HepG2 (cell line): ENCODE measurements around the gene SLC7A10. TPM values are rescaled to one million over a fixed set of nuclear protein-coding genes. Genes with fewer than 3 reads are reported as not detected.

ENCODE experiments used
- ARID2 ChIP-seq: sonication (generic); formaldehyde crosslinking; IDR thresholded peaks from 2 replicates; pipeline ENCODE4 v1.8.1; 2022; ENCODE audit warnings: mild to moderate bottlenecking, missing genetic modification reagents, borderline replicate concordance
- CBFB ChIP-seq: sonication (generic); formaldehyde crosslinking; IDR thresholded peaks from 2 replicates; pipeline ENCODE4 v1.4.0; 2020; ENCODE audit warnings: missing genetic modification reagents
- CCAR2 ChIP-seq: fragments of 200-400 bp; formaldehyde crosslinking; optimal IDR thresholded peaks from 2 replicates; pipeline ENCODE3; 2018; ENCODE audit warnings: low read depth, mild to moderate bottlenecking, low read length, moderate library complexity
- HHEX ChIP-seq: IDR thresholded peaks from 2 replicates; pipeline ENCODE4 v1.6.1; 2016; ENCODE audit warnings: control low read depth
- MTF1 ChIP-seq: sonication (generic); formaldehyde crosslinking; IDR thresholded peaks from 2 replicates; pipeline ENCODE4 v1.5.0; 2020; ENCODE audit warnings: missing genetic modification reagents
- PRMT3 ChIP-seq: sonication (generic); formaldehyde crosslinking; IDR thresholded peaks from 2 replicates; pipeline ENCODE4 v1.8.1; 2022; ENCODE audit warnings: low read depth, mild to moderate bottlenecking, moderate library complexity, missing genetic modification reagents, borderline replicate concordance
- SP4 ChIP-seq: sonication (generic); formaldehyde crosslinking; IDR thresholded peaks from 2 replicates; pipeline ENCODE4 v1.8.1; 2023; ENCODE audit warnings: mild to moderate bottlenecking, missing genetic modification reagents
- TBX2 ChIP-seq: sonication (generic); formaldehyde crosslinking; IDR thresholded peaks from 2 replicates; pipeline ENCODE4 v1.5.0; 2020; ENCODE audit warnings: missing genetic modification reagents, mild to moderate bottlenecking, borderline replicate concordance
- TP53 ChIP-seq: sonication (generic); formaldehyde crosslinking; conservative IDR thresholded peaks from 2 replicates; pipeline ENCODE4 v1.4.0; 2020; ENCODE audit warnings: missing genetic modification reagents
- ZFP36 ChIP-seq: fragments of 150-350 bp; IDR thresholded peaks from 2 replicates; pipeline ENCODE4 v1.6.1; 2018; ENCODE audit warnings: borderline replicate concordance, low read length, low read depth; ENCODE audit not compliant: partially characterized antibody
- ZNF331 ChIP-seq: sonication (generic); formaldehyde crosslinking; IDR thresholded peaks from 2 replicates; pipeline ENCODE4 v1.4.0; 2020; ENCODE audit warnings: missing genetic modification reagents
- ZNF724P ChIP-seq: sonication (generic); formaldehyde crosslinking; IDR thresholded peaks from 2 replicates; pipeline ENCODE4 v1.8.0; 2022; ENCODE audit warnings: missing genetic modification reagents, borderline replicate concordance
- ZNF75D ChIP-seq: sonication (generic); formaldehyde crosslinking; IDR thresholded peaks from 2 replicates; pipeline ENCODE4 v1.8.1; 2023; ENCODE audit warnings: missing genetic modification reagents, mild to moderate bottlenecking, borderline replicate concordance
- polyA plus RNA-seq, 8 experiments: library from polyadenylated mRNA; depleted of rRNA in 3 of 8; stranded (reverse) in 7 of 8; unstranded in 1 of 8; fragments of >200 nt; fragmentation: Illumina TruSeq in 4 of 8; extraction: Trizol in 4 of 8; gene quantifications; 2 replicates each; pipeline versions ENCODE4 v1.2.1 to v1.2.3, GENCODE V29; 2011 to 2016; ENCODE audit warnings: low read depth in 4 of 8, missing spikeins in 1 of 8, mixed read lengths in 1 of 8; ENCODE audit not compliant: insufficient read depth in 1 of 8
- total RNA-seq, 5 experiments: library from RNA; depleted of rRNA; stranded (reverse); fragments of >200 nt; fragmentation: Illumina TruSeq; extraction: Trizol; gene quantifications; 2 replicates each; pipeline ENCODE4 v1.2.3, GENCODE V29; 2016; ENCODE audit warnings: low read depth in 1 of 5
- TF ChIP-seq, protein P1 (sequence below): sonication (generic); formaldehyde crosslinking; IDR thresholded peaks from 2 replicates; pipeline ENCODE4 v1.4.0; 2020; ENCODE audit warnings: missing genetic modification reagents, borderline replicate concordance
- TF ChIP-seq, protein P2 (sequence below): sonication (generic); formaldehyde crosslinking; IDR thresholded peaks from 2 replicates; pipeline ENCODE4 v1.5.0; 2020; ENCODE audit warnings: mild to moderate bottlenecking, missing genetic modification reagents
- TF ChIP-seq, protein P3 (sequence below): sonication (generic); formaldehyde crosslinking; IDR thresholded peaks from 2 replicates; pipeline ENCODE4 v1.4.0; 2020; ENCODE audit warnings: mild to moderate bottlenecking, missing genetic modification reagents
- TF ChIP-seq, protein P4 (sequence below): sonication (generic); formaldehyde crosslinking; IDR thresholded peaks from 2 replicates; pipeline ENCODE4 v1.4.0; 2020; ENCODE audit warnings: missing genetic modification reagents

The SLC7A10 gene
- total and polyA plus RNA-seq, 2 of the 13 experiments (the other 11 are each of a cell fraction or from before 2014, with no cell fraction given): 1.1 to 2.2 TPM

DNA sequence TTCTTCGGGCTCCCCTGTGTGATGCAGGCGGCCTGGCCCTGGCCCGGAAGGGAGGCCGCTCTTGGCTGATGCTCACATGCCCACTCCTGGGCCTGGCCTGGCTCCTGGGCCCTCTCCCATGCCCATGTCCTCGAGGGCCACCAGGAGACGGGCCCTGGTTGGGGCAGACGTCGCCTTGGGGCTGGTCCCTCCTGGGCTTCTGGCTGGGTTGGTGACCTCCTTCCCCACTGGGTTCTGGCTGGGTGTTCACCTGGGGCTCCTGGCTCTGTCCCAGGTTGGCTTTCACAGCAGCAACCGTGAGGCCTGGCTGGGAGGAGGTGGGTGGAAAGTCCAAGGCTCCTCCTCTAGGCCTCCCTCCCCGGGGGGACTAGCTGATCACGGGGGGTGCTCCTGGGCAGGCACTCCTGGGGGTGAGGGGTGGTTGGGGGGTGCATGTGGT, 15.5 kb upstream of the SLC7A10 start (continued):
- TF ChIP-seq TP53 (CRISPR knock-in tag): no peak
- no peak for TF ChIP-seq ZNF331 (CRISPR knock-in tag)
- TF ChIP-seq CCAR2: no peak
- TF ChIP-seq, protein P1, sequence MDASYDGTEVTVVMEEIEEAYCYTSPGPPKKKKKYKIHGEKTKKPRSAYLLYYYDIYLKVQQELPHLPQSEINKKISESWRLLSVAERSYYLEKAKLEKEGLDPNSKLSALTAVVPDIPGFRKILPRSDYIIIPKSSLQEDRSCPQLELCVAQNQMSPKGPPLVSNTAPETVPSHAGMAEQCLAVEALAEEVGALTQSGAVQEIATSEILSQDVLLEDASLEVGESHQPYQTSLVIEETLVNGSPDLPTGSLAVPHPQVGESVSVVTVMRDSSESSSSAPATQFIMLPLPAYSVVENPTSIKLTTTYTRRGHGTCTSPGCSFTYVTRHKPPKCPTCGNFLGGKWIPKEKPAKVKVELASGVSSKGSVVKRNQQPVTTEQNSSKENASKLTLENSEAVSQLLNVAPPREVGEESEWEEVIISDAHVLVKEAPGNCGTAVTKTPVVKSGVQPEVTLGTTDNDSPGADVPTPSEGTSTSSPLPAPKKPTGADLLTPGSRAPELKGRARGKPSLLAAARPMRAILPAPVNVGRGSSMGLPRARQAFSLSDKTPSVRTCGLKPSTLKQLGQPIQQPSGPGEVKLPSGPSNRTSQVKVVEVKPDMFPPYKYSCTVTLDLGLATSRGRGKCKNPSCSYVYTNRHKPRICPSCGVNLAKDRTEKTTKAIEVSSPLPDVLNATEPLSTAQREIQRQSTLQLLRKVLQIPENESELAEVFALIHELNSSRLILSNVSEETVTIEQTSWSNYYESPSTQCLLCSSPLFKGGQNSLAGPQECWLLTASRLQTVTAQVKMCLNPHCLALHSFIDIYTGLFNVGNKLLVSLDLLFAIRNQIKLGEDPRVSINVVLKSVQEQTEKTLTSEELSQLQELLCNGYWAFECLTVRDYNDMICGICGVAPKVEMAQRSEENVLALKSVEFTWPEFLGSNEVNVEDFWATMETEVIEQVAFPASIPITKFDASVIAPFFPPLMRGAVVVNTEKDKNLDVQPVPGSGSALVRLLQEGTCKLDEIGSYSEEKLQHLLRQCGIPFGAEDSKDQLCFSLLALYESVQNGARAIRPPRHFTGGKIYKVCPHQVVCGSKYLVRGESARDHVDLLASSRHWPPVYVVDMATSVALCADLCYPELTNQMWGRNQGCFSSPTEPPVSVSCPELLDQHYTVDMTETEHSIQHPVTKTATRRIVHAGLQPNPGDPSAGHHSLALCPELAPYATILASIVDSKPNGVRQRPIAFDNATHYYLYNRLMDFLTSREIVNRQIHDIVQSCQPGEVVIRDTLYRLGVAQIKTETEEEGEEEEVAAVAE (CRISPR knock-in tag): no peak
- no peak for TF ChIP-seq SP4 (CRISPR knock-in tag)
- no peak for TF ChIP-seq MTF1
- TF ChIP-seq, protein P2, sequence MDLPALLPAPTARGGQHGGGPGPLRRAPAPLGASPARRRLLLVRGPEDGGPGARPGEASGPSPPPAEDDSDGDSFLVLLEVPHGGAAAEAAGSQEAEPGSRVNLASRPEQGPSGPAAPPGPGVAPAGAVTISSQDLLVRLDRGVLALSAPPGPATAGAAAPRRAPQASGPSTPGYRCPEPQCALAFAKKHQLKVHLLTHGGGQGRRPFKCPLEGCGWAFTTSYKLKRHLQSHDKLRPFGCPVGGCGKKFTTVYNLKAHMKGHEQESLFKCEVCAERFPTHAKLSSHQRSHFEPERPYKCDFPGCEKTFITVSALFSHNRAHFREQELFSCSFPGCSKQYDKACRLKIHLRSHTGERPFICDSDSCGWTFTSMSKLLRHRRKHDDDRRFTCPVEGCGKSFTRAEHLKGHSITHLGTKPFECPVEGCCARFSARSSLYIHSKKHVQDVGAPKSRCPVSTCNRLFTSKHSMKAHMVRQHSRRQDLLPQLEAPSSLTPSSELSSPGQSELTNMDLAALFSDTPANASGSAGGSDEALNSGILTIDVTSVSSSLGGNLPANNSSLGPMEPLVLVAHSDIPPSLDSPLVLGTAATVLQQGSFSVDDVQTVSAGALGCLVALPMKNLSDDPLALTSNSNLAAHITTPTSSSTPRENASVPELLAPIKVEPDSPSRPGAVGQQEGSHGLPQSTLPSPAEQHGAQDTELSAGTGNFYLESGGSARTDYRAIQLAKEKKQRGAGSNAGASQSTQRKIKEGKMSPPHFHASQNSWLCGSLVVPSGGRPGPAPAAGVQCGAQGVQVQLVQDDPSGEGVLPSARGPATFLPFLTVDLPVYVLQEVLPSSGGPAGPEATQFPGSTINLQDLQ: no peak
- TF ChIP-seq HHEX (CRISPR knock-in tag): no peak
- TF ChIP-seq, protein P3, sequence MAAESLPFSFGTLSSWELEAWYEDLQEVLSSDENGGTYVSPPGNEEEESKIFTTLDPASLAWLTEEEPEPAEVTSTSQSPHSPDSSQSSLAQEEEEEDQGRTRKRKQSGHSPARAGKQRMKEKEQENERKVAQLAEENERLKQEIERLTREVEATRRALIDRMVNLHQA: no peak
- no peak for TF ChIP-seq CBFB (CRISPR knock-in tag)
- TF ChIP-seq ZNF75D (CRISPR knock-in tag): no peak
- TF ChIP-seq, protein P4, sequence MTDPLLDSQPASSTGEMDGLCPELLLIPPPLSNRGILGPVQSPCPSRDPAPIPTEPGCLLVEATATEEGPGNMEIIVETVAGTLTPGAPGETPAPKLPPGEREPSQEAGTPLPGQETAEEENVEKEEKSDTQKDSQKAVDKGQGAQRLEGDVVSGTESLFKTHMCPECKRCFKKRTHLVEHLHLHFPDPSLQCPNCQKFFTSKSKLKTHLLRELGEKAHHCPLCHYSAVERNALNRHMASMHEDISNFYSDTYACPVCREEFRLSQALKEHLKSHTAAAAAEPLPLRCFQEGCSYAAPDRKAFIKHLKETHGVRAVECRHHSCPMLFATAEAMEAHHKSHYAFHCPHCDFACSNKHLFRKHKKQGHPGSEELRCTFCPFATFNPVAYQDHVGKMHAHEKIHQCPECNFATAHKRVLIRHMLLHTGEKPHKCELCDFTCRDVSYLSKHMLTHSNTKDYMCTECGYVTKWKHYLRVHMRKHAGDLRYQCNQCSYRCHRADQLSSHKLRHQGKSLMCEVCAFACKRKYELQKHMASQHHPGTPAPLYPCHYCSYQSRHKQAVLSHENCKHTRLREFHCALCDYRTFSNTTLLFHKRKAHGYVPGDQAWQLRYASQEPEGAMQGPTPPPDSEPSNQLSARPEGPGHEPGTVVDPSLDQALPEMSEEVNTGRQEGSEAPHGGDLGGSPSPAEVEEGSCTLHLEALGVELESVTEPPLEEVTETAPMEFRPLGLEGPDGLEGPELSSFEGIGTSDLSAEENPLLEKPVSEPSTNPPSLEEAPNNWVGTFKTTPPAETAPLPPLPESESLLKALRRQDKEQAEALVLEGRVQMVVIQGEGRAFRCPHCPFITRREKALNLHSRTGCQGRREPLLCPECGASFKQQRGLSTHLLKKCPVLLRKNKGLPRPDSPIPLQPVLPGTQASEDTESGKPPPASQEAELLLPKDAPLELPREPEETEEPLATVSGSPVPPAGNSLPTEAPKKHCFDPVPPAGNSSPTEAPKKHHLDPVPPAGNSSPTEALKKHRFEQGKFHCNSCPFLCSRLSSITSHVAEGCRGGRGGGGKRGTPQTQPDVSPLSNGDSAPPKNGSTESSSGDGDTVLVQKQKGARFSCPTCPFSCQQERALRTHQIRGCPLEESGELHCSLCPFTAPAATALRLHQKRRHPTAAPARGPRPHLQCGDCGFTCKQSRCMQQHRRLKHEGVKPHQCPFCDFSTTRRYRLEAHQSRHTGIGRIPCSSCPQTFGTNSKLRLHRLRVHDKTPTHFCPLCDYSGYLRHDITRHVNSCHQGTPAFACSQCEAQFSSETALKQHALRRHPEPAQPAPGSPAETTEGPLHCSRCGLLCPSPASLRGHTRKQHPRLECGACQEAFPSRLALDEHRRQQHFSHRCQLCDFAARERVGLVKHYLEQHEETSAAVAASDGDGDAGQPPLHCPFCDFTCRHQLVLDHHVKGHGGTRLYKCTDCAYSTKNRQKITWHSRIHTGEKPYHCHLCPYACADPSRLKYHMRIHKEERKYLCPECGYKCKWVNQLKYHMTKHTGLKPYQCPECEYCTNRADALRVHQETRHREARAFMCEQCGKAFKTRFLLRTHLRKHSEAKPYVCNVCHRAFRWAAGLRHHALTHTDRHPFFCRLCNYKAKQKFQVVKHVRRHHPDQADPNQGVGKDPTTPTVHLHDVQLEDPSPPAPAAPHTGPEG (CRISPR knock-in tag): no peak
- no peak for TF ChIP-seq ZFP36
- no peak for TF ChIP-seq ZNF724P (CRISPR knock-in tag)
- no peak for TF ChIP-seq PRMT3
- no peak for TF ChIP-seq ARID2 (CRISPR knock-in tag)
- TF ChIP-seq TBX2 (CRISPR knock-in tag): no peak
